Measurements from ENCODE around the gene B3GNT7.
"Not testable (repeated sequence)": the region's sequence is repeated elsewhere in the genome, so short reads cannot be mapped to it uniquely, and the experiment has no call there.

The B3GNT7 gene

GRCh38 chr2:231405601-231406367, 10.3 kb downstream of the B3GNT7 start:
- DNase-seq = not testable (repeated sequence)

DNA sequence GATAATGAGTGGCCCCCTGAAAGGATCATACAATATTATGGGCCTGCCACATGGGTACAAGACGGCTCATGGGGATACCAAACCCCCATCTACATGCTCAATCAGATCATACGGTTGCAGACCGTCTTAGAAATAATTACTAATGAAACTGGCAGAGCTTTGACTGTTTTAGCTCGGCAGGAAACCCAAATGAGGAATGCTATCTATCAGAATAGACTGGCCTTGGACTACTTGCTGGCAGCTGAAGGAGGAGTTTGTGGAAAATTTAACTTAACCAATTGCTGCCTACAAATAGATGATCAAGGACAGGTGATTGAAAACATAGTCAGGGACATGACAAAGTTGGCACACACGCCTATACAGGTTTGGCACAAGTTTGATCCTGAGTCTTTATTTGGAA, 12.2 kb downstream of the B3GNT7 start:
- DNase-seq = not testable (repeated sequence)

GRCh38 chr2:231408304-231408703, 12.8 kb downstream of the B3GNT7 start:
- not testable (repeated sequence) for DNase-seq

DNA sequence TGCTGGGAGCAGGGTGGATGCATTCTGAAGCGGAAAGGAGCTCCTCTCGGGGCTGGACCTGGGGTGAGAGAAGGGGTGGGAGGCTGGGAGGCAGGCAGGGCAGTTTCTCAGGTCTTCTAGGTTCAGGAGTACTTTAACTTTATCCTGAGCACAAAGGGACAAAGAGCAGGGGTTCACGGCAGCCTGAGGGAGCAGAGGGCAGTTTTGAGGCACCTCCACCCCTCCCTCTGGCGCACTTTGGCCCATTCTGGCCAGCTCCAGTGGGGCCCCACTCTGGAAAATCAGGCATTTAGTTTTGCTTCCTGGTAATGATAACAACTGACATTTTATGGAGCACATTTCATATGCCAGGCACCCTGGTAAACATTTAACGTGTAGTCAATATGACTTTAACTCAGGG, 14.3 kb downstream of the B3GNT7 start:
- DNase-seq = no peak

DNA sequence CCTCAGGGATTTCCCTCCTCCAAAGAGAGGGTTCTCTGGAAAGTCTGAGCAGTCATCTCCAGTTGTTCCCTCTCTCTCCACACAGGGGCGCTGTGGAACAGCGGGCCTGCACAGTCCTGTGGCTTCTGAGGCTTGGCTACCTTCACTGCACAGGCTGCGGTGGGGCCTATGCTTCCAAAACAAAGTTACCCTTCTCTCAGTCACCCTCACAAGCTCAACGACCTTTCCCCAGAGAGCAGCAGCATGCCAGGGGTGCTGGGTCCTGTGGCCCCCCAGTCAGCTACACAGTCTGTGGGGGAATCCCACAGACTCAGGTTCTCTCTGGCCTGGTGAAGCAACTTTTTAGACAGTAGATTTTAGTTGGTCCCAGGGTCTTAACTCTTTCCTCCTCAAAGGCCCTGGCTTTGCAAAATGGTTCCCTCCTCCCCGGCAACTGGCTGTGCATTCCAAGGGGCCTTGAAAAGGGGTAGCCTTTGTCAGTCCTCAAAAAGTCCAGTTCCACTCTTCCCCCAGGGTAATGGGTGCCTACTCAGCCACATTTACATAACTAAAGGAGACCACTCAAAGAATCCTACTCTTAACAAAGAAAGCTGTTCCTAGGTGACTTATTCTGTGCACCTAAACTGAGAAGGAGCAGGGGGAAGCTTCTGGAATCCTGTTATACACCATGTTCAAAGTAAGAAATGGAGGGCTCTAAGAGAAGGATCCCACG, 14.9 kb downstream of the B3GNT7 start:
- DNase-seq = no peak

DNA sequence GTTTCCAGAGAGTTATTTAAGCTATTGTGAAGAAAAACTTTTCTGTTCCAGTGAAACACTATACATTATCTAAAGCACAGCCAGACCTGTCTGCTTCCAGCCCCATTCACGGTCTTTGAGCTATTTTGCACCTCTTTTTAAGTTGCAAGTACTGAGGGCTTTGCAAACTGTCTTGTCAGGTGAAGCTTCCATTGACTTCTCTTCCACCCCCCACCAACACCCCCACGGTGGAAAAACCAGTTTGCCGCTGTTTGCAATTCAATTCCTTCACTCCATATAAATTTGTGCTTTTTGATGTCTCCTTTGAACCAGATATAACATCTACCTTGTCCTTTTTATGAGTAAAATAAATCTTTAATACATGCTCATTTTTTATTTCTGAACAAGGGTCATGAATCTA, 15.7 kb downstream of the B3GNT7 start:
- DNase-seq = no peak

DNA sequence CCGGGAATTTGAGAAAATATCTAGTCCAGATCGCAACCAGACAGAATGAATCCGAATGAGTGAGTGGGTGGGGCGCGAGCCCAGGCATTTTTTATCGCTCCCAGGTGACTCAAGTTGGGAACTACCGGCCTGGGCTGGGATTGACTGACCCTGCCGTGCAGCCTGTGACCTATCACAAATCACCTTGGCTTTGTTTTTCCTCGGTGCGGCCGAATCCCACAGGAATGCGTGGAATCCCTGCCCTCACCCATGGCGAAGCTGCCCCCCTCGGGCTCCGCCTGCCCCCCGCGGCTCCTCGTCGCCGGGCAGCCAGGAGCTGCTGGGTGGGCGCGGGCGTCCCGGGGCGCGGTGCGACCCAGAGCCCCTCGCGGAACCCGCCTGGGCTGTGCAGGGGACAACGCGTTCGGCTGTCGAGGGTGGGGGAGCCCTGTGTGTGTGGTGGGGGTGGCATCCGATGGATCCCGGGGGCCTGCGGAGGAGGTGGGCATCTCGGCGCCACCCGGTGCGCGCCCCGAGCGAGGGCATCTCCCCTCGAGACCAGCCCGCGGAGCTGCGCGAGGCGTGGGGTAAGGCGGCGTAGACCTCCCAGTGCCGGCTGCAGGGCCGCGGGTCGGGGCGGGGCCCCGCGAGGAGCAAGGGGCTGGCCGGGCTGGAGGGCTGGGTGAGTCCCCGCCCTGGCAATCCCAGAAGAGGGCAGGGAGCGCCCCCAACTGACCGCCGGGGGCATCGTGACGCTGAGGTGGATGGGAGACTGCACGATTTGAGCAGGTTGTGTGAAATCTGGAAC, 16.5 kb downstream of the B3GNT7 start:
- peak; percentile 60 for DNase-seq

DNA sequence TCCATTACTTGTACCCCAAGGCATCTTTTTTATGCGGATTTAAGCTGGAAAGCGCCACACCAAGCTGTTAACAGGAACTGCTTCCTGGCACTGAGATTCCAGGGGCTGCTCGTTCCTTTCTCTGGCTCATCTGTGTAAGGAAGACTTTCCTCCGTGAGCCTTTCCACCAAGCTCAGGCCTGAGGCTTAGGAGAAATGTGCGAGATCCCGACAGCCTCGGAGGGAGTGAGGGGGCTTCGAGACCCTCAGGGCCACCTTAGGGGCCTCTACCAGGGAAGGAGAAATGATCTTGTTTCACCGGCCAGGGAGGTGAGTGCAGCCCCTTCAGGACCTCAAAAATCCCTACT, 17.1 kb downstream of the B3GNT7 start:
- DNase-seq = no peak

DNA sequence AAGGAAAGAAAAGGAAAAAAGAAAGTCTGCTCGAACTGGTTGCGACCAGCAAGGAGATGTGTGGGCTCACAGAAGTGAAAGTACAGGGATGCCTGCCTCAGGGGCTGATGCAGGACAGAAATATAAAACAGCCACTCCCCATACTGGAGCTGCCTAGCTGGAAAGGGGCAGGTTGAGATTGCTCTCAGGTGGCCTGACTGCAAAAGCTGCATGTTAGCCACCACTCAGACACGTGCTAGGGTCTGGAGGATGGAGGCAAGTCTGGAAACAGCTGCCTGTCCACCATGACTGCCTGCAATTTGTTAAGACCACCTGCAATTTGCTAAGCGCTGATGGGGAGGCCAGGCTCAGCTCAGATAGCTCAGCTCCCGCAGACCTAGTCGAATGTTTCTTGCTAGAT, 17.9 kb downstream of the B3GNT7 start:
- DNase-seq = no peak

DNA sequence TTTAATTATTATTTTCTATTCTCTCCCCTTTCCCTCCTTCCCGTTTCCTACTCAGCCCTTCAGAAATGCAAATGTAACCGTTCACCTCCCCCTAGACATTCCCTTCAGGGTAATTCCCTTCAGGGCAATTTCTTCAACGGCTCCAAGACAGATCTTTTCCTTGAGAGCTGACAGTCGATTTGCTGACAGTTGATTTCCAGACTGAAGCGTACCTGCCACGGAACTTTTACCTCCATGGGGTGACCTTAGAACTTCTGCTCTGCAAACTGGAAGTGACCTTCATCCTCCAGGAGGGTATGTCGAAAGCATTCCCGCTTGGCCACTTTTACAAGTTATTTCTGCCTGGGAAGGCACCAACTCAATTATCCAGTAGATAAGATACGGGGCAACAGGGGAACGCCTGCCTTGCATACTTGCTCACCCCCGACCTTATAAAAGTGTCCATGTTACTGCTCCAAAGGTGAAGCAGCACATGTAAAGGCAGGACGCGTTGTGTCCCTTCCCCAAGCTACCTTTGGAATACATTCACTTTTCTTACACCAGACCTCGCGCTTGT, 18.5 kb downstream of the B3GNT7 start:
- no peak for DNase-seq

DNA sequence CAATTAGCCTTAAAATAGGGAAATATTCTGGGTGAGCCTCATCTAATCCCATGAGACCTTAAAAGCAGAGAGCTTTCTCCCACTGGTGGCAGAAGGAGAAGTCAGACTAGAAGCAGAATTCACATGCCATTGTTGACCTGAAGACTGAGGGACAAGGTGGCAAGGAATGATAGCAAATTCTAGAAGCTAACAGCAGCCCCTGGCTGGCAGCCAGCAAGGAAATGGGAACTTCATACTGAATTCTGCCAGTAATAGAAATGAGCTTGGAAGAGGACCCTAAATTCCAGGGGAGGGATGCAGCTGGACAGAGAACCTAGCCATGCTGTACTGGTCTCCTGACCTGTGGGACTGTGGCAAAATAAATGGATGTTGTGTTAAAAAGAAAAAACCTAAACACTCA, 19.5 kb downstream of the B3GNT7 start:
- no peak for DNase-seq

- DNase-seq = no peak
Observed at GRCh38 chr2:231418820-231419640, 23.5 kb downstream of the B3GNT7 start.

DNA sequence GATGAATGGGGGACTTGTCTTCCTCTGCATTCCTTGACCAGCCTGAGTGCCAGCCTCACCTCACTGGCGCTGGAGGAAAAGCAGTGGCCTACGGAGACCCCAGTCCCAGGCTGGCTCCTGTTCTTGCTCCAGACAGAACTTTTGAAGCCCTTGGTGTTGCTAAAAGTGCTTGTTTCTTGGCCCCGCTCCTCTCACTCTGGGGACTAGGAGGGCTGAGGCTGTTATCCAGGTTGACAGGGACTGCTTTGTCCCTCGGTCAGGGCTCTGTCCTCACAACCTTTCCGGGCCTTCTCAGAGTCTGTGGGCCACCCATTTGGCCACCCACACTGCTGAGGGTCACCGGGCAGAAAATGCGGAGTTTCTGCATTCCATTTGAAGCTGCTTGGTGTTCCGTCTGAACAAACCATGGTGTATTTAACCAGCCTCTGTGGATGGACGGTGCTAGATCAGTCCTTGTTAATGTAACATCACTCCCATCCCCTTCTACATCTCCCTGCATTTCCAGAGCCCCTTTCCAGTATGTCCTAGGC, 25.6 kb downstream of the B3GNT7 start:
- DNase-seq = no peak

DNA sequence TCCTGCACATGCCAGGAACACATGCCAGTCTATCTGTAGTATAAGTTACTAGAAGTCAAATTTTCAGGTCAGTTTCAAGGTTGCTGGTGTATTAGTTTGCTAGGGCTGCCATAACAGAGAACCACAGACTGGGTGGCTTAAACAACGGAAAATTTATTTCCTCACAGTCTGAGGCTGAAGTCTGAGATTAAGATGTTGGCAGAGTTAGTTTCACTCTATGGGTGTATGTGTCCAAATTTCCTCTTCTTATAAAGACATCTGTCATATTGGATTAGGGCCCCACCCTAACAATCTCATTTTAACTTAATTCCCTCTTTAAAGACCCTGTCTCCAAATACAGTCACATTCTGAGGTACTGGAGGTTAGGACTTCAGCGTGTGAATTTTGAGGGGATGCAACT, 26.5 kb downstream of the B3GNT7 start:
- DNase-seq = no peak

DNA sequence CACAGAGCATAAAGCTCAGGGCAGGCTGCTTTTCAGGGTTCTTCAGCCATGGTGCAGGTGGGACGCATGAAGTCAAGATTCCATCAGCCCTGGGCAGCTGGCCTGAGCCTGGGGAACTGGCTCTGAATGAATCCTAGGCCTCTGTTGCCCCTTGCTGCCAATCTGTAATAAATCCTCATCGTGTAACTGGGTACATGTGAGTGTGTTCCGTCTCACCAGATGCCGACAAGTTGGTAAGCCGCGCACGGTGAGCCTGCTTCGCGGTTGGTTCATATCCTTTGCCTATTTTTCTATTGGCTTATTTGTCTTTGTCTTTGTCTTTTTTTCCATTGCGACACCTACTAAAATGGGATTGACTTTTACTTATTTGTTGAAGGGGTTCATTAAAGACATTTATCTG, 27.7 kb downstream of the B3GNT7 start:
- no peak for DNase-seq

- DNase-seq = no peak
Observed at GRCh38 chr2:231425291-231425810, 29.8 kb downstream of the B3GNT7 start.

GRCh38 chr2:231425811-231426703, 30.5 kb downstream of the B3GNT7 start:
- DNase-seq = no peak

- no peak for DNase-seq
Observed at GRCh38 chr2:231427116-231427515, 31.6 kb downstream of the B3GNT7 start.

GRCh38 chr2:231429152-231429551, 33.6 kb downstream of the B3GNT7 start:
- DNase-seq = no peak

DNA sequence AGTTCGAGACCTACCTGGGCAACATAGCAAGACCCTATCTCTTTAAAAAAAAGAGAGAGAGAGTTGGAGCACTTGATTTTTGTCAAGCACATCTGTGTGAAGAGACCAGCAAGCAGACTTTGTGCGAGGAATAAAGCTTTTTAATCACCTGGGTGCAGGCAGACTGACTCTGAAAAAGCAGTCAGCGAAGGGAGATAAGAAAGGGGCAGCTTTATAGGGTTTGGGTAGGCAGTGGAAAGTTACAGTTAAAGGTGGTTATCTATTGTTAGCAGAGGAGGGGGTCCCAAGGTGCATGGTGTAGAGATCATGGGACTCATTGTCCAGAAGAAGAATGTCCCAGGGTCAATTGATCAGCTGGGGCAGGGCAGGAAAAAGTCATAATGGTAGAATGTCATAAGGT, 34.4 kb downstream of the B3GNT7 start:
- no peak for DNase-seq

DNA sequence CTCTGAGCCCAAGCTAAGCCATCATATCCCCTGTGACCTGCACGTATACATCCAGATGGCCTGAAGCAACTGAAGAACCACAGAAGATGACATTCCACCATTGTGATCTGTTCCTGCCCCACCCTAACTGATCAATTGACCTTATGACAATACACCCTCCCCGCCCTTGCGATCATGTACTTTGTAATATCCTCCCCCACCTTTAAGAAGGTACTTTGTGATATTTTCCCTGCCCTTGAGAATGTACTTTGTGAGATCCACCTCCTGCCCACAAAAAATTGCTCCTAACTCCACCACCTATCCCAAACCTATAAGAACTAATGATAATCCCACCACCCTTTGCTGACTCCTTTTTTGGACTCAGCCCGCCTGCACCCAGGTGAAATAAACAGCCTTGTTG, 34.9 kb downstream of the B3GNT7 start:
- DNase-seq = not testable (repeated sequence)
